Activated CD4-positive, alpha-beta memory T cell treated with anti-CD3 and anti-CD28 coated beads for 36 hours (primary cell): ENCODE data around the gene NTNG2. TPM values are rescaled to one million over a fixed set of nuclear protein-coding genes. Genes with fewer than 3 reads are reported as not detected.
"Not testable (repeated sequence)": the region's sequence is repeated elsewhere in the genome, so short reads cannot be mapped to it uniquely, and the experiment has no call there.

ENCODE experiments used
- CTCF ChIA-PET: fragments of 350-600 bp; sonication (Branson Sonifier 250); formaldehyde crosslinking; loops from one replicate; lab custom pipeline; 2021; ENCODE audit warnings: antibody characterized with exemption, inconsistent platforms; lab: Charles Lee
- POLR2A ChIA-PET: fragments of 350-600 bp; sonication (Branson Sonifier 250); formaldehyde crosslinking; loops from one replicate; lab custom pipeline; 2021; ENCODE audit warnings: antibody characterized with exemption; lab: Charles Lee
- DNase-seq: peaks from one replicate; pipeline ENCODE4 v3.0.0-alpha.2; 2020
- H3K27ac Mint-ChIP-seq: one replicate; pipeline ENCODE4 v1.8.0; 2021; ENCODE audit warnings: mixed read lengths
- H3K27me3 Mint-ChIP-seq: one replicate; pipeline ENCODE4 v1.8.0; 2021; ENCODE audit warnings: mixed read lengths
- H3K36me3 Mint-ChIP-seq: one replicate; pipeline ENCODE4 v1.8.0; 2021; ENCODE audit warnings: mixed read lengths
- H3K4me1 Mint-ChIP-seq: one replicate; pipeline ENCODE4 v1.8.0; 2021; ENCODE audit warnings: low read depth, mixed read lengths
- H3K4me3 Mint-ChIP-seq: one replicate; pipeline ENCODE4 v1.8.0; 2021; ENCODE audit warnings: mild to moderate bottlenecking, mixed read lengths
- H3K9me3 Mint-ChIP-seq: one replicate; pipeline ENCODE4 v1.8.0; 2021; ENCODE audit warnings: mixed read lengths
- intact Hi-C: fragments of 100-400 bp; cut with micrococcal nuclease; formaldehyde crosslinking; loops from one replicate; pipeline ENCODE4 v1.15.1; 2023
- total RNA-seq, 2 experiments: library from RNA; stranded (reverse); gene quantifications; one replicate each; pipeline ENCODE4 v1.2.3, GENCODE V29; 2021

Gene NTNG2
- total RNA-seq, 2 experiments from 2014 or later: 0.77 to 1.4 TPM

- Mint-ChIP-seq H3K4me3 (no peak overlapping the region), H3K27me3 (peaks cover 4% of the 10 kb centered on the region), H3K36me3 (no peaks in the 10 kb centered on the region), H3K4me1 (no peaks in the 10 kb centered on the region), H3K27ac (no peak overlapping the region), H3K9me3 (no peaks in the 10 kb centered on the region)
- ChIA-PET CTCF (interaction anchor here (0.9 to 1.8 kb wide), 2 partner anchors 10 to 13 kb away, joined by 5 read pairs; no protein-coding TSS in a partner anchor), POLR2A (no interaction called here)
- intact Hi-C loops: no loop called here
- no peak for DNase-seq
Measured at GRCh38 chr9:132249123-132249522, 87.3 kb downstream of the NTNG2 start.

- H3K36me3 Mint-ChIP-seq: no peaks in the 10 kb centered on the region
- intact Hi-C loops: no loop called here
- ChIA-PET CTCF (interaction anchor here (0.9 kb wide), 1 partner anchor 9 kb away, joined by 5 read pairs; no protein-coding TSS in a partner anchor), POLR2A (no interaction called here)
- no peaks in the 10 kb centered on the region for H3K9me3 Mint-ChIP-seq
- H3K27me3 Mint-ChIP-seq: peaks cover 4% of the 10 kb centered on the region
- no peak overlapping the region for H3K4me3 Mint-ChIP-seq
- no peaks in the 10 kb centered on the region for H3K4me1 Mint-ChIP-seq
- H3K27ac Mint-ChIP-seq: no peak overlapping the region
- DNase-seq: no peak
Measured at GRCh38 chr9:132249690-132250089, 87.8 kb downstream of the NTNG2 start.

- no peaks in the 10 kb centered on the region for H3K9me3 Mint-ChIP-seq
- POLR2A ChIA-PET: no interaction called here
Measured at GRCh38 chr9:132250324-132251262, 88.7 kb downstream of the NTNG2 start.

GRCh38 chr9:132260846-132261245, 99.0 kb downstream of the NTNG2 start:
- H3K9me3 Mint-ChIP-seq: no peaks in the 10 kb centered on the region
- no peak overlapping the region for H3K27ac Mint-ChIP-seq
- intact Hi-C loops: no loop called here
- CTCF ChIA-PET: interaction anchor here (0.6 to 3.4 kb wide), 6 partner anchors 8 to 502 kb away, joined by 3 to 23 read pairs (median 4); no protein-coding TSS in a partner anchor
- no peak overlapping the region for H3K4me3 Mint-ChIP-seq
- DNase-seq: no peak
- peaks cover 8% of the 10 kb centered on the region for H3K4me1 Mint-ChIP-seq
- POLR2A ChIA-PET: interaction anchor here (0.5 kb wide), 1 partner anchor 357 kb away, joined by 3 read pairs; no protein-coding TSS in a partner anchor
- H3K36me3 Mint-ChIP-seq: peaks cover 24% of the 10 kb centered on the region
- H3K27me3 Mint-ChIP-seq: no peaks in the 10 kb centered on the region

More at GRCh38 chr9:132250324-132251262, 88.7 kb downstream of the NTNG2 start:
- no peak overlapping the region for H3K4me3 Mint-ChIP-seq
- intact Hi-C loops: no loop called here
- H3K27me3 Mint-ChIP-seq: peaks cover 3% of the 10 kb centered on the region
- no peaks in the 10 kb centered on the region for H3K4me1 Mint-ChIP-seq
- H3K36me3 Mint-ChIP-seq: no peaks in the 10 kb centered on the region
- no peak overlapping the region for H3K27ac Mint-ChIP-seq
- no peak for DNase-seq
- CTCF ChIA-PET: interaction anchor here (0.6 to 3.4 kb wide), 7 partner anchors 9 to 690 kb away, joined by 3 to 103 read pairs (median 10); no protein-coding TSS in a partner anchor

GRCh38 chr9:132266017-132266416, 104.2 kb downstream of the NTNG2 start:
- peaks cover 52% of the 10 kb centered on the region for H3K36me3 Mint-ChIP-seq
- ChIA-PET CTCF (interaction anchor here (0.7 kb wide), 1 partner anchor 13 kb away, joined by 3 read pairs; no protein-coding TSS in a partner anchor), POLR2A (no interaction called here)
- H3K4me3 Mint-ChIP-seq: no peak overlapping the region
- H3K4me1 Mint-ChIP-seq: peaks cover 7% of the 10 kb centered on the region
- DNase-seq: no peak
- H3K9me3 Mint-ChIP-seq: peaks cover 8% of the 10 kb centered on the region
- no peaks in the 10 kb centered on the region for H3K27me3 Mint-ChIP-seq
- intact Hi-C loops: no loop called here
- no peak overlapping the region for H3K27ac Mint-ChIP-seq

GRCh38 chr9:132267660-132268059, 105.8 kb downstream of the NTNG2 start:
- H3K27me3 Mint-ChIP-seq: no peaks in the 10 kb centered on the region
- POLR2A ChIA-PET: no interaction called here
- CTCF ChIA-PET: interaction anchor here (0.9 to 2.5 kb wide), 5 partner anchors 8 to 27 kb away, joined by 3 to 23 read pairs (median 5); no protein-coding TSS in a partner anchor
- H3K36me3 Mint-ChIP-seq: peaks cover 56% of the 10 kb centered on the region
- DNase-seq: no peak
- intact Hi-C loops: no loop called here
- H3K9me3 Mint-ChIP-seq: peaks cover 8% of the 10 kb centered on the region
- H3K4me1 Mint-ChIP-seq: peaks cover 7% of the 10 kb centered on the region
- H3K4me3 Mint-ChIP-seq: no peak overlapping the region
- no peak overlapping the region for H3K27ac Mint-ChIP-seq

- H3K4me3 Mint-ChIP-seq: no peak overlapping the region
- intact Hi-C loops: no loop called here
Measured at GRCh38 chr9:132268725-132269352, 107.0 kb downstream of the NTNG2 start.

GRCh38 chr9:132269704-132270516, 108.1 kb downstream of the NTNG2 start:
- intact Hi-C loops, H3K4me1 Mint-ChIP-seq, H3K4me3 Mint-ChIP-seq, H3K9me3 Mint-ChIP-seq, POLR2A ChIA-PET, H3K27me3 Mint-ChIP-seq: not testable (repeated sequence)
- CTCF ChIA-PET: interaction anchor here (0.6 to 2.5 kb wide), 11 partner anchors 8 to 511 kb away, joined by 3 to 23 read pairs (median 6); no protein-coding TSS in a partner anchor
- peak overlapping the region; percentile 85 for H3K27ac Mint-ChIP-seq
- DNase-seq: peak; percentile 76
- peaks cover 54% of the 10 kb centered on the region for H3K36me3 Mint-ChIP-seq

More at GRCh38 chr9:132268725-132269352, 107.0 kb downstream of the NTNG2 start:
- H3K9me3 Mint-ChIP-seq: peaks cover 8% of the 10 kb centered on the region
- H3K27ac Mint-ChIP-seq: peak overlapping the region; percentile 77
- peak; percentile 82 for DNase-seq
- peaks cover 7% of the 10 kb centered on the region for H3K4me1 Mint-ChIP-seq
- no peaks in the 10 kb centered on the region for H3K27me3 Mint-ChIP-seq
- POLR2A ChIA-PET: no interaction called here
- peaks cover 55% of the 10 kb centered on the region for H3K36me3 Mint-ChIP-seq
- CTCF ChIA-PET: interaction anchor here (0.6 to 2.5 kb wide), 17 partner anchors 9 to 1122 kb away, joined by 3 to 23 read pairs (median 4); no protein-coding TSS in a partner anchor

GRCh38 chr9:132274861-132275260, 113.0 kb downstream of the NTNG2 start:
- no peak overlapping the region for H3K4me3 Mint-ChIP-seq
- POLR2A ChIA-PET: no interaction called here
- intact Hi-C loops: no loop called here
- H3K27ac Mint-ChIP-seq: no peak overlapping the region
- no peaks in the 10 kb centered on the region for H3K27me3 Mint-ChIP-seq
- H3K4me1 Mint-ChIP-seq: no peaks in the 10 kb centered on the region
- CTCF ChIA-PET: interaction anchor here (1.0 kb wide), 1 partner anchor 16 kb away, joined by 4 read pairs; no protein-coding TSS in a partner anchor
- H3K9me3 Mint-ChIP-seq: peaks cover 6% of the 10 kb centered on the region
- peaks cover 68% of the 10 kb centered on the region for H3K36me3 Mint-ChIP-seq
- DNase-seq: no peak

GRCh38 chr9:132283165-132283564, 121.3 kb downstream of the NTNG2 start:
- Mint-ChIP-seq H3K27me3 (no peaks in the 10 kb centered on the region), H3K27ac (peak overlapping the region; percentile 29), H3K36me3 (peaks cover 47% of the 10 kb centered on the region), H3K4me1 (peaks cover 12% of the 10 kb centered on the region), H3K9me3 (no peaks in the 10 kb centered on the region), H3K4me3 (no peak overlapping the region)
- CTCF ChIA-PET: interaction anchor here (1.5 kb wide), 1 partner anchor 14 kb away, joined by 4 read pairs; no protein-coding TSS in a partner anchor
- DNase-seq: peak; percentile 45
- intact Hi-C loops: no loop called here
- POLR2A ChIA-PET: interaction anchor here (0.5 kb wide), 1 partner anchor 82 kb away, joined by 4 read pairs; no protein-coding TSS in a partner anchor

- Mint-ChIP-seq H3K9me3 (no peaks in the 10 kb centered on the region), H3K27ac (peak overlapping the region; percentile 49), H3K4me1 (peaks cover 18% of the 10 kb centered on the region), H3K36me3 (peaks cover 46% of the 10 kb centered on the region), H3K4me3 (no peak overlapping the region), H3K27me3 (no peaks in the 10 kb centered on the region)
- CTCF ChIA-PET: interaction anchor here (0.6 to 1.5 kb wide), 3 partner anchors 15 to 729 kb away, joined by 3 to 4 read pairs (median 3); no protein-coding TSS in a partner anchor
- intact Hi-C loops: no loop called here
- DNase-seq: no peak
- POLR2A ChIA-PET: no interaction called here
Measured at GRCh38 chr9:132283863-132284262, 122.0 kb downstream of the NTNG2 start.
